ENCODE measurements around the gene MYO9A.

DNA sequence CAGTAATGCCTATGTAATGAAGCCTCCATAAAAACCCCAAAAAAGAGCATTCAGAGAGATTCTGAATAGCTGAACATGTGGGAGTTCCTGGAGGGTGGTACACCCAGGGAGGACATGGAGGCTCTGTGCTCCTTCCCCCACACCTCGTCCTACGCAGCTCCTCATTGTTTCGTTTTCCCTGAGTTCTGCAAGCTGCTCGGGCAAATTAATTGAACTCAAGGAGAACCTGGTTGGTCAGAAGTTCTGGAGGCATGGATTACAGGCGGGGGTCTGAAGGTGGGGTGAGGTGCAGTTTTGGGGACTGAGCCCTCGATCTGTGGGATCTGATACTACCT lies 142.2 kb downstream of the MYO9A start:
- no peak for TF ChIP-seq CTCF (IDR thresholded peaks at IDR 0.05)
- TF ChIP-seq POLR2A (IDR thresholded peaks at IDR 0.05): no peak

Measured in thyroid gland (tissue), 4 donors.